OCI-LY3 (cell line): Measurements from ENCODE around the gene SND1.

ENCODE experiments used
- H2AFZ ChIP-seq: fragments of 200-600, 300-600 bp; shearing (Covaris generic); 2 replicates; pipeline ENCODE4 v1.6.0; 2014; ENCODE audit warnings: antibody characterized with exemption, low read depth, low read length
- H3K27ac ChIP-seq: fragments of 200-600, 300-600 bp; sonication (generic); 2 replicates; pipeline ENCODE4 v1.5.1; 2014; ENCODE audit warnings: mild to moderate bottlenecking, low read length, moderate library complexity, mixed read lengths
- H3K27me3 ChIP-seq: fragments of 200-600, 300-600 bp; sonication (generic); 2 replicates; pipeline ENCODE4 v1.6.1; 2014; ENCODE audit warnings: low read depth, low read length, mixed read lengths
- H3K36me3 ChIP-seq: fragments of 200-600, 300-600 bp; sonication (generic); replicated peaks from 2 replicates; pipeline ENCODE3; 2014; ENCODE audit warnings: low read depth, low read length, mixed read lengths
- H3K4me1 ChIP-seq: fragments of 300-600, 200-600 bp; sonication (generic); 2 replicates; pipeline ENCODE4 v1.6.1; 2014; ENCODE audit warnings: low read length, mixed read lengths
- H3K4me2 ChIP-seq: fragments of 200-600, 300-600 bp; sonication (generic); 2 replicates; pipeline ENCODE4 v1.6.1; 2014; ENCODE audit warnings: low read length, mixed read lengths
- H3K4me3 ChIP-seq: fragments of 300-600, 200-600 bp; sonication (generic); 2 replicates; pipeline ENCODE4 v1.5.1; 2014; ENCODE audit warnings: antibody characterized with exemption, mild to moderate bottlenecking, low read length, moderate library complexity
- H3K79me2 ChIP-seq: fragments of 300-600, 200-600 bp; shearing (Covaris generic); 2 replicates; pipeline ENCODE4 v1.6.1; 2014; ENCODE audit warnings: mild to moderate bottlenecking, low read length, mixed read lengths
- H3K9ac ChIP-seq: fragments of 300-600, 200-600 bp; shearing (Covaris generic); 2 replicates; pipeline ENCODE4 v1.6.0; 2014; ENCODE audit warnings: mild to moderate bottlenecking, low read length, moderate library complexity
- H3K9me3 ChIP-seq: fragments of 200-600, 300-600 bp; shearing (Covaris generic); 2 replicates; pipeline ENCODE4 v1.6.1; 2014; ENCODE audit warnings: low read length, mixed read lengths; ENCODE audit not compliant: insufficient read depth
- H4K20me1 ChIP-seq: fragments of 200-600, 300-600 bp; sonication (generic); 2 replicates; pipeline ENCODE4 v1.6.1; 2016; ENCODE audit warnings: low read length, mixed read lengths; ENCODE audit not compliant: insufficient read depth
- CTCF ChIP-seq: fragments of 200-600, 300-600 bp; sonication (generic); IDR thresholded peaks from 2 replicates; pipeline ENCODE4 v1.5.1; 2014; ENCODE audit warnings: antibody characterized with exemption, low read length, low read depth
- EZH2phosphoT487 ChIP-seq: fragments of 200-600 bp; shearing (Covaris generic); IDR thresholded peaks from 2 replicates; pipeline ENCODE4 v1.6.1; 2018; ENCODE audit warnings: antibody characterized with exemption, mixed run types, low read depth

The SND1 gene

GRCh38 chr7:128073671-128074310 is 421.8 kb downstream of the SND1 start:
- Histone ChIP-seq H2AFZ (no peak overlapping the region), H3K79me2 (no peaks in the 10 kb centered on the region), H3K9me3 (no peaks in the 10 kb centered on the region), H3K27me3 (no peaks in the 10 kb centered on the region), H3K36me3 (peaks cover 24% of the 10 kb centered on the region), H3K4me3 (no peak overlapping the region), H3K4me2 (no peak overlapping the region), H3K4me1 (no peaks in the 10 kb centered on the region), H3K9ac (no peak overlapping the region), H4K20me1 (peaks cover 23% of the 10 kb centered on the region), H3K27ac (no peak overlapping the region)
- no peak for TF ChIP-seq CTCF
- no peak for TF ChIP-seq EZH2phosphoT487

- no peak overlapping the region for H3K4me3 ChIP-seq
- H3K9me3 ChIP-seq: no peaks in the 10 kb centered on the region
- peaks cover 27% of the 10 kb centered on the region for H3K36me3 ChIP-seq
- no peaks in the 10 kb centered on the region for H3K27me3 ChIP-seq
- H3K27ac ChIP-seq: no peak overlapping the region
- H3K4me1 ChIP-seq: no peaks in the 10 kb centered on the region
- H3K9ac ChIP-seq: no peak overlapping the region
- H3K4me2 ChIP-seq: no peak overlapping the region
- TF ChIP-seq EZH2phosphoT487 (no peak), CTCF (no peak)
- peaks cover 18% of the 10 kb centered on the region for H4K20me1 ChIP-seq
- no peak overlapping the region for H2AFZ ChIP-seq
- no peaks in the 10 kb centered on the region for H3K79me2 ChIP-seq
Measured at GRCh38 chr7:128074336-128074735, 422.3 kb downstream of the SND1 start.

DNA sequence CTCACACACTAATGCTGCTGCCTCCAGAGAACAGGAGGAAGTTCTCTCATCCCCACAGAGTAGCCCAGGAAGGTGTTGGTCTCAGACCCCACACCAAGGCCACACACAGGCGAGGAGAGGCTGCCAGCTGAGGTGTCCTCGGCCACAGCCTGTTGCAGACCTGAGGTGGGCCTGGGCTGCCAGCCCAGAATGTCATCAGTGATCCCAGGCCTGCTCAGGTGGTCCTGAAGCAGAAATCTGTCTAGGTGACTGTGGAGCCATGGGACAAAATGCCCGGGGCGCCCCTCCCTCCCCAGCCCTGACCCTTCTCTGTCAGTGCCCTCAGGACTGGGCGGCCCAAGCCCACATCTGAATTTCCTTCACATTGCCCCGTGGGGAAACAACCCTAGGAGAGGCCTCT is 422.7 kb downstream of the SND1 start:
- Histone ChIP-seq H3K4me2 (no peak overlapping the region), H3K9me3 (no peaks in the 10 kb centered on the region), H3K79me2 (no peaks in the 10 kb centered on the region), H3K4me1 (no peaks in the 10 kb centered on the region), H3K27me3 (no peaks in the 10 kb centered on the region), H3K4me3 (no peak overlapping the region), H2AFZ (no peak overlapping the region), H3K36me3 (peaks cover 30% of the 10 kb centered on the region), H3K9ac (no peak overlapping the region), H3K27ac (no peak overlapping the region), H4K20me1 (peaks cover 17% of the 10 kb centered on the region)
- TF ChIP-seq CTCF (no peak), EZH2phosphoT487 (no peak)

DNA sequence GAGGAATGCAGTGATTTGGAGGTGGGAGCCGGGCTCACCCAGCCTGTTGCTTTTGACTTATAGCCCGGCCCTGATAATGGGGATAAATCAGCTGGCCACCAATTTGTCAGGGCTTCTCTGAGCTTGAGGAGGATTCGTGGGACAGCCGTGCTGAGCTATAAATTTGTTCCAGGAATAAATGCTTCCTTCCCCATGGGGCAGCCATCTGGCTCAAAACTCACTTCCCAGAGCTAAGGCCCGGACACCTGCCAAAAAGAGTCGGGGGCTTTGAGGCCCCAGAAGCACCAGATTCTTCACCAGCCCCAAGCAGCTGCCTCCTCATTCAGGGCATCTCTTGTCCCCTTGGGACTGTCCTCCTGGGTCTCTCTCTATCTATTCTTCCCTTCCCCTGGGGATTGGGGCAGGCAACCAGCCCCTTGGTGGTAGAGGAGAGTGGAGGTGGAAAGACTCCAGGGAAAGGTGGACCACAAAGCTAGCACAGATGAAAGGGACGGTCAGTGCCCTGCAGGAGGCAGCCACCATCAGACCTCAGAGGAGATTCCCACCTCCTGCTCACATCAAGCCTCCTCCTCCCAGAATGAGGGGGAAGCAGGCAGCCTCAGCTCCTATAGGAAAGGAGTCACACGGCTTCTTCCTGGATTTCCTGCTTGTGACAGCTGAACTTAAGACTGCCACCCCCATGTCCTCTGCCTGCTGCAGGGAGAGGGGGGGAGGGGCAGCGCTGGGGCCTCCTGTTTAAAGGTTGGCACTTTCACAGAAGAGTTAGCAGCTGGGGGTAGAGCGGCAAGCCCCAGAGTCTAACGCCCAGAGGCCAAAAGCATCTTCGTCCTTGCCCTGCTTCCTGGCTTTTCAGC is 423.5 kb downstream of the SND1 start:
- no peak for TF ChIP-seq CTCF
- TF ChIP-seq EZH2phosphoT487: no peak
- Histone ChIP-seq H3K27ac (no peak overlapping the region), H3K36me3 (peaks cover 27% of the 10 kb centered on the region), H2AFZ (no peak overlapping the region), H3K4me1 (no peaks in the 10 kb centered on the region), H3K4me2 (no peak overlapping the region), H3K4me3 (no peak overlapping the region), H4K20me1 (peaks cover 14% of the 10 kb centered on the region), H3K9me3 (no peaks in the 10 kb centered on the region), H3K27me3 (no peaks in the 10 kb centered on the region), H3K9ac (no peak overlapping the region), H3K79me2 (no peaks in the 10 kb centered on the region)
